NT2/D1 (cell line): ENCODE measurements around the gene TPRX1.

ENCODE experiments used
- SUZ12 ChIP-seq: IDR thresholded peaks from 2 replicates; pipeline ENCODE4 v1.6.1; 2011; ENCODE audit not compliant: insufficient read length, insufficient read depth; ENCODE audit errors: extremely low read depth
- YY1 ChIP-seq: IDR thresholded peaks from 2 replicates; pipeline ENCODE4 v1.6.1; 2011; ENCODE audit not compliant: insufficient read length, insufficient read depth
- ZNF274 ChIP-seq: IDR thresholded peaks from 2 replicates; pipeline ENCODE4 v1.6.1; 2011; ENCODE audit warnings: mild to moderate bottlenecking, low read depth, low read length

- TF ChIP-seq YY1 (no peak), ZNF274 (no peak), SUZ12 (no peak)
These were observed 7.6 kb downstream of the TPRX1 start for GRCh38 chr19:47796785-47797184.
